HG02943 (cell line): ENCODE measurements around the gene GANAB.
"Not testable (repeated sequence)": the region's sequence is repeated elsewhere in the genome, so short reads cannot be mapped to it uniquely, and the experiment has no call there.

Experiments used
- ATAC-seq: cut with Tn5 transposase; IDR thresholded peaks from one replicate; pipeline ENCODE4 v1.9.1; 2021; ENCODE audit warnings: mild to moderate bottlenecking, low read depth, moderate library complexity; ENCODE audit not compliant: unreplicated experiment

The GANAB gene

GRCh38 chr11:62669420-62670161 is 23.2 kb upstream of the GANAB start:
- ATAC-seq, result no peak

GRCh38 chr11:62667460-62667859 is 21.0 kb upstream of the GANAB start:
- no peak for ATAC-seq

- ATAC-seq, result no peak
These were observed 20.0 kb upstream of the GANAB start for GRCh38 chr11:62666259-62666926.

- no peak for ATAC-seq
These were observed 19.3 kb upstream of the GANAB start for GRCh38 chr11:62665599-62666258.

- peak; percentile 70 for ATAC-seq
These were observed 18.7 kb upstream of the GANAB start, which contains the start of the genes C11orf98 and CSKMT for GRCh38 chr11:62665075-62665598. C11orf98 (minus strand) TSS chr11:62665210; CDS start chr11:62665169, 41 bp downstream. CSKMT (plus strand) TSS chr11:62665312; CDS start chr11:62665880, 568 bp downstream.

- ATAC-seq, result peak; percentile 26
These were observed 18.1 kb upstream of the GANAB start for GRCh38 chr11:62664405-62665074.

- no peak for ATAC-seq
These were observed 10.5 kb upstream of the GANAB start for GRCh38 chr11:62656796-62657429.

GRCh38 chr11:62654297-62654696 is 7.9 kb upstream of the GANAB start:
- ATAC-seq, result no peak

GRCh38 chr11:62652161-62653006 is 6.0 kb upstream of the GANAB start:
- peak; percentile 24 for ATAC-seq

- not testable (repeated sequence) for ATAC-seq
These were observed 3.9 kb upstream of the GANAB start for GRCh38 chr11:62650283-62650682.

- no peak for ATAC-seq
These were observed 3.1 kb upstream of the GANAB start for GRCh38 chr11:62649486-62649885.

GRCh38 chr11:62648967-62649364 is 2.6 kb upstream of the GANAB start:
- ATAC-seq, result no peak

GRCh38 chr11:62648185-62648966 is 2.0 kb upstream of the GANAB start:
- no peak for ATAC-seq

- no peak for ATAC-seq
These were observed 1.2 kb upstream of the GANAB start for GRCh38 chr11:62647609-62648005.

- ATAC-seq, result no peak
These were observed 604 bp upstream of the GANAB start for GRCh38 chr11:62646825-62647608.

- no peak for ATAC-seq
These were observed 805 bp downstream of the GANAB start for GRCh38 chr11:62645671-62645945.

GRCh38 chr11:62644220-62644619 is 2.2 kb downstream of the GANAB start:
- no peak for ATAC-seq

- no peak for ATAC-seq
These were observed 13.9 kb downstream of the GANAB start for GRCh38 chr11:62632492-62632891.
